WTC11 (cell line): ENCODE data around the gene INSM2. TPM values are rescaled to one million over a fixed set of nuclear protein-coding genes. Genes with fewer than 3 reads are reported as not detected.

Source experiments
- ATAC-seq: fragments of 200-7000 bp; cut with Tn5 transposase; 2 replicates; pipeline ENCODE4 v1.10.0; 2021; ENCODE audit warnings: mild to moderate bottlenecking, moderate library complexity
- CTCF ChIA-PET: fragments of 300-600 bp; sonication (Branson Sonifier 250); formaldehyde crosslinking; loops from one replicate; lab custom pipeline; 2021; ENCODE audit warnings: antibody characterized with exemption; lab: Charles Lee
- POLR2A ChIA-PET: fragments of 350-600 bp; sonication (Branson Sonifier 250); formaldehyde crosslinking; loops from one replicate; lab custom pipeline; 2021; ENCODE audit warnings: antibody characterized with exemption; lab: Charles Lee
- DNase-seq: peaks from one replicate; pipeline ENCODE4 v3.0.0; 2021; ENCODE audit warnings: low spot score
- H3K27ac Mint-ChIP-seq: 2 replicates; pipeline ENCODE4 v1.8.0; 2021; ENCODE audit warnings: mixed read lengths
- H3K27me3 Mint-ChIP-seq: 2 replicates; pipeline ENCODE4 v1.8.0; 2021; ENCODE audit warnings: low read depth, mild to moderate bottlenecking, moderate library complexity, mixed read lengths
- H3K36me3 Mint-ChIP-seq: 2 replicates; pipeline ENCODE4 v1.8.0; 2021; ENCODE audit warnings: mixed read lengths
- H3K4me1 Mint-ChIP-seq: 2 replicates; pipeline ENCODE4 v1.8.0; 2022; ENCODE audit warnings: mixed read lengths
- H3K4me3 Mint-ChIP-seq: 2 replicates; pipeline ENCODE4 v1.8.0; 2021; ENCODE audit warnings: mild to moderate bottlenecking, moderate library complexity, mixed read lengths
- H3K9me3 Mint-ChIP-seq: 2 replicates; pipeline ENCODE4 v1.8.0; 2021; ENCODE audit warnings: mixed read lengths
- CDX4 ChIP-seq: fragments of 250-450 bp; sonication (Bioruptor Pico); IDR thresholded peaks from 2 replicates; pipeline ENCODE4 v1.9.0; 2021; ENCODE audit warnings: moderate library complexity, mild to moderate bottlenecking, inconsistent platforms, borderline replicate concordance
- CREM ChIP-seq: sonication (generic); formaldehyde crosslinking; IDR thresholded peaks from 2 replicates; pipeline ENCODE4 v1.8.1; 2022; ENCODE audit warnings: mild to moderate bottlenecking, missing genetic modification reagents, moderate library complexity
- CTCF ChIP-seq: fragments of 200-600 bp; IDR thresholded peaks from 2 replicates; pipeline ENCODE4 v1.8.0; 2022; ENCODE audit warnings: antibody characterized with exemption
- E2F1 ChIP-seq: sonication (generic); formaldehyde crosslinking; IDR thresholded peaks from 2 replicates; pipeline ENCODE4 v1.8.0; 2022; ENCODE audit warnings: mild to moderate bottlenecking, missing genetic modification reagents
- E2F4 ChIP-seq: sonication (generic); formaldehyde crosslinking; IDR thresholded peaks from 2 replicates; pipeline ENCODE4 v1.8.1; 2022; ENCODE audit warnings: low read depth, mild to moderate bottlenecking, moderate library complexity, missing genetic modification reagents, borderline replicate concordance
- FOXP1 ChIP-seq: sonication (generic); formaldehyde crosslinking; IDR thresholded peaks from 2 replicates; pipeline ENCODE4 v1.8.0; 2022; ENCODE audit warnings: missing genetic modification reagents, mild to moderate bottlenecking, moderate library complexity, borderline replicate concordance
- GRHL2 ChIP-seq: fragments of 250-450 bp; sonication (Bioruptor Pico); IDR thresholded peaks from 2 replicates; pipeline ENCODE4 v1.8.0; 2022; ENCODE audit warnings: mild to moderate bottlenecking, moderate library complexity; ENCODE audit not compliant: insufficient replicate concordance, severe bottlenecking
- HMGXB4 ChIP-seq: sonication (generic); formaldehyde crosslinking; IDR thresholded peaks from 2 replicates; pipeline ENCODE4 v1.8.1; 2023; ENCODE audit warnings: mild to moderate bottlenecking, moderate library complexity, missing genetic modification reagents
- MLX ChIP-seq: sonication (generic); formaldehyde crosslinking; IDR thresholded peaks from 2 replicates; pipeline ENCODE4 v1.8.1; 2023; ENCODE audit warnings: mild to moderate bottlenecking, missing genetic modification reagents, moderate library complexity
- NR1H2 ChIP-seq: sonication (generic); formaldehyde crosslinking; IDR thresholded peaks from 2 replicates; pipeline ENCODE4 v1.9.0; 2021; ENCODE audit warnings: mild to moderate bottlenecking, moderate library complexity, missing genetic modification reagents
- NR3C1 ChIP-seq: sonication (generic); formaldehyde crosslinking; conservative IDR thresholded peaks from 2 replicates; pipeline ENCODE4 v1.8.1; 2023; ENCODE audit warnings: low read depth, mild to moderate bottlenecking, missing genetic modification reagents
- PREB ChIP-seq: sonication (generic); formaldehyde crosslinking; IDR thresholded peaks from 2 replicates; pipeline ENCODE4 v1.8.1; 2022; ENCODE audit warnings: mild to moderate bottlenecking, missing genetic modification reagents, moderate library complexity, borderline replicate concordance
- SMAD4 ChIP-seq: sonication (generic); formaldehyde crosslinking; IDR thresholded peaks from 2 replicates; pipeline ENCODE4 v1.8.0; 2022; ENCODE audit warnings: mild to moderate bottlenecking, missing genetic modification reagents
- SP1 ChIP-seq: sonication (generic); formaldehyde crosslinking; conservative IDR thresholded peaks from 2 replicates; pipeline ENCODE4 v1.8.1; 2022; ENCODE audit warnings: missing genetic modification reagents
- TCF7 ChIP-seq: sonication (generic); formaldehyde crosslinking; IDR thresholded peaks from 2 replicates; pipeline ENCODE4 v1.8.0; 2022; ENCODE audit warnings: mild to moderate bottlenecking, low read depth, missing genetic modification reagents, moderate library complexity
- TEAD4 ChIP-seq: sonication (generic); formaldehyde crosslinking; IDR thresholded peaks from 2 replicates; pipeline ENCODE4 v1.8.0; 2022; ENCODE audit warnings: mild to moderate bottlenecking, missing genetic modification reagents
- USF1 ChIP-seq: sonication (generic); formaldehyde crosslinking; IDR thresholded peaks from 2 replicates; pipeline ENCODE4 v1.8.0; 2022; ENCODE audit warnings: mild to moderate bottlenecking, missing genetic modification reagents
- ZNF263 ChIP-seq: sonication (generic); formaldehyde crosslinking; IDR thresholded peaks from 2 replicates; pipeline ENCODE4 v1.8.1; 2022; ENCODE audit warnings: low read depth, mild to moderate bottlenecking, moderate library complexity, missing genetic modification reagents
- total RNA-seq: library from RNA; stranded (reverse); gene quantifications from 3 replicates; pipeline ENCODE4 v1.2.3, GENCODE V29; 2021

The INSM2 gene
- total RNA-seq, 1 experiment from 2014 or later: 0.07 TPM

GRCh38 chr14:35515916-35516315, 18.0 kb upstream of the INSM2 start:
- no peaks in the 10 kb centered on the region; the same call in 1 of the 2 replicates for H3K27me3 Mint-ChIP-seq
- TF ChIP-seq CTCF (no peak), ZNF263 (no peak), TEAD4 (CRISPR knock-in tag) (no peak), FOXP1 (CRISPR knock-in tag) (no peak), MLX (CRISPR knock-in tag) (no peak), E2F1 (CRISPR knock-in tag) (no peak), CREM (CRISPR knock-in tag) (no peak), E2F4 (CRISPR knock-in tag) (no peak), HMGXB4 (no peak), USF1 (CRISPR knock-in tag) (no peak), NR3C1 (CRISPR knock-in tag) (no peak), SMAD4 (CRISPR knock-in tag) (no peak), PREB (no peak), SP1 (no peak), NR1H2 (CRISPR knock-in tag) (no peak), TCF7 (CRISPR knock-in tag) (no peak), GRHL2 (CRISPR knock-in tag) (no peak), CDX4 (CRISPR knock-in tag) (no peak)
- H3K36me3 Mint-ChIP-seq: no peaks in the 10 kb centered on the region; the same call in 1 of the 2 replicates
- H3K27ac Mint-ChIP-seq: no peak overlapping the region
- POLR2A ChIA-PET: no interaction called here
- no peaks in the 10 kb centered on the region for H3K4me1 Mint-ChIP-seq
- no peak for DNase-seq
- ATAC-seq: no peak
- H3K4me3 Mint-ChIP-seq: no peak overlapping the region
- CTCF ChIA-PET: no interaction called here
- H3K9me3 Mint-ChIP-seq: peaks cover 9% of the 10 kb centered on the region
